Measurements from ENCODE around the gene RSPH3. TPM values are rescaled to one million over a fixed set of nuclear protein-coding genes. Genes with fewer than 3 reads are reported as not detected.
"Not testable (repeated sequence)": the region's sequence is repeated elsewhere in the genome, so short reads cannot be mapped to it uniquely, and the experiment has no call there.

RSPH3 gene
- total RNA-seq, 1 experiment from 2014 or later, result 4.2 TPM

DNA sequence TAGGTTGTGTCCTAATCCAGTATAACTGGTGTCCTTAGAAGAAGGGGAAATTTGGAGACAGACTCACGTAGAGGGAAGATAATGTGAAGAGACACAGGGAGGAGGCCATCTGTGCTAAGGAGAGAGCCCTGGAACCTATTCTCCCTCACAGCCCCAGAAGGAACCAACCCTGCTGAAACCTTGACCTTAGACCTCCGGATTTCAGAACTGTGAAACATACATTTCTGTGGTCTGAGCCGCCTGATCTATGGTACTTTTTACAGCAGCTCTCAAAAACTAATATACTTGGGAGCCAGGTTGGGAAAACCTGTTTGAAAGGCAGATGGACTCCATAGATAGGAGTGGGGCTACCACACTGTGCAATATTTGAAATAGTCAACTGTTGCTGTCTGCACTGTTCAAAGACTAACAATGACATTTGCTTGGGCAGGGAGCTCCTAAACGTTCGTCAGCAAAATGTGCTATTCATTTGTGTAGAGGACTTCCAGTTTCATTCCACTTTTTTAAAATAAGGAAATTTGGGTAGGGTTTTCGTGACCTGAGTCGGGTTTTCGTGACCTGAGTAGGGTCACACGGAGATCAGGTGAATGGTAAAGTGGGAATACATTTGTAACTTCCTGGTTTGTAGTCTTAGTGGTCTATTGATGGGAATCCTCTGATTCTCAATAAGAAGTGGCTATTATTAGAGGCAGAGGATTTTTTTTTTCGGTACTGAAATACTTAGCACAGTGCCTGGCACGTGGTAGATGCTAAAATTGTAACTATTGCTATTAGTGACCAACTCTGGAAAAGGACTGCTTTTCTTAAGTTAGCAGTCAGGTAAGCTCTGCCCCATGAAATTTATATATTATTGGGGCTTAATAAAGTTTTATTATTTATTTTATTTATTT is 33.4 kb upstream of the RSPH3 start:
- DNase-seq (ENCODE audit: low read depth), result no peak
- in situ Hi-C loops (cut with HindIII; ENCODE audit: low pct_unique_long_range_greater_than_20kb, low sequenced_read_pairs), result no loop called here

DNA sequence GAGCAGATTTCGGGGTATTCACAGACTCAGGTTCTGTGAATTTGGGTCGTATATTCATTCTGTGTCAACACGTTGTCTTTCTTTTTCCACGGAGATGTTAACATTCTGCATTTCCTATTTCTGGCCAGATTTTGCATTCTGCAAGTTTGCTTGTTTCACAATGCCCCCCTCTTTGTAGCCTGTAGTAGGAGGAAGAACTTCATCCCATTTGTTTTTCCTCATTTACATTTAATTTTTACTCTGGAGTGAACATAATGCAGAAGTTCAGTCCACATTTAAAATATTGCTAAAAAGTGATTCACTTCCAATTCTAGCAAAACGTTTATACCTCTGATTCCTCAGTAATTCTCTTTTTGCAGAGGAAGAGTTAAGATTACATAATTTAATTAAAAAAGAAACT is 31.8 kb upstream of the RSPH3 start:
- no peak for DNase-seq (ENCODE audit: low read depth)
- in situ Hi-C loops (cut with HindIII; ENCODE audit: low pct_unique_long_range_greater_than_20kb, low sequenced_read_pairs), result no loop called here

DNA sequence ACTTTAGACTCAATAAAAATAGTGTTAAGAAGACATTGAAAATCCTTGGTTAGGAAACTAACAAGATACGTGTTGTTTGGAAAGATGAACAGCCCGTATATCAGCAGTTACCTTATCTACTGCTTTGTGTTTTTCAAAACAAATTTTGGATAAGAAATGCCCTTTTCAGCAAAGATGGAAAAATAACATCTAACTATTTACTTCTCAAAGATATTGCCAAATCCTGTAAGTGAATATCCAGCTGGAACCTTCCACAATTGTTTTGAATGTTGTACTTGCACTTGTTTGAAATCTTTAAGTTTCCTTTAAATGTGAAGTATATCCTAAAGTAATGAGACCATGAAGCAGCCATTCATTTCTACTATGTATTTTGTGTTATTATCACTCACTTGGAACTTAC is 30.2 kb upstream of the RSPH3 start:
- in situ Hi-C loops (cut with HindIII; ENCODE audit: low pct_unique_long_range_greater_than_20kb, low sequenced_read_pairs), result no loop called here

DNA sequence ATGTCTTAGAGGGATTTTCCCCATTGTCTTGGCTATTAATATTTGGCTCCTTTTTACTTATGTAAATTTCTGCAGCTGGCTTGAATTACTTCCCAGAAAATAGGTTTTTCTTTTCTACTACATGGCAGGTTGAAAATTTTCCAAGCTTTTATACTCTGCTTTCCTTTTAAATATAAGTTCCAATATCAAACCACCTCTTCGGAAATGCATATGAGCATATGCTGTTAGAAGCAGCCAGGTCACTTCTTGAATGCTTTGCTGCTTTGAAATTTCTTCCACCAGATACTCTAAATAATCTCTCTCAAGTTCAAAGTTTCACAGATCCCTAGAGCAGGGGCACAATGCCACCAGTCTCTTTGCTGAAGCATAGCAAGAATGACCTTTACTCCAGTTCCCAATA is 25.2 kb upstream of the RSPH3 start:
- DNase-seq (ENCODE audit: low read depth); in situ Hi-C loops (cut with HindIII; ENCODE audit: low pct_unique_long_range_greater_than_20kb, low sequenced_read_pairs): not testable (repeated sequence)

More for the DNA sequence above, 30.2 kb upstream of the RSPH3 start:
- DNase-seq (ENCODE audit: low read depth), result no peak

DNA sequence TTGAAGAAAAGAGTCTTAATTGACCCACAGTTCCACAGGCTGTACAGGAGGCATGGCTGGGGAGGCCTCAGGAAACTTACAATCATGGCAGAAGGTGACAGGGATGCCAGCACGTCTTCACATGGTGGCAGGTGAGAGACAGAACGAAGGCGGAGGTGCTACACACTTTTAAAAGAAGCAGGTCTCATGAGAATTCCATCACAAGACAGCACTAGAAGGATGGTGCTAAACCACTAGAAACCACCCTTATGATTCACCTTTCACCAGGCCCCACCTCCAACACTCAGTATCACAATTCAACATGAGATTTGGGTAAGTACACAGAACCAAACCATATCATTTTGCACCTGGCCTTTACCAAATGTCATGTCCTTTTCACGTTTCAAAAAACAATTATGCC is 23.9 kb upstream of the RSPH3 start:
- in situ Hi-C loops (cut with HindIII; ENCODE audit: low pct_unique_long_range_greater_than_20kb, low sequenced_read_pairs), result no loop called here
- no peak for DNase-seq (ENCODE audit: low read depth)

DNA sequence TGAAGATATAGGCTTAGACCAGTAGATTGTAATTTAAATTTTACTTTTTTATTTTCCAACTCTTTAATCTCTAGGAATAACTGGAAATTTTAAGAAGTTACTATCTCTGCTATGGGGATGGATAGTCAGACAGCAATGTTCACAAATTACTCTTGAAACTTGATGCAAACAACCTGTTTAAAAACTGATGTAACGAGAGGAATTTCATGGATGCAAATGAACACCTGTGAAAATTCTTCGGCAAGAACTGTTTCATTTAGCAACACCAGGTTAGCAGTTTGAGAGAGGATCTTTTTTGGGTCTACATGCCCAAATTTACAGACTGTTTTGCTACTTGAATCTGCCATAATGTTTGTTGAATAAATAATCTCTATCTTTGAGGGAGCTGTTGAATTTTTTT is 20.0 kb upstream of the RSPH3 start:
- in situ Hi-C loops (cut with HindIII; ENCODE audit: low pct_unique_long_range_greater_than_20kb, low sequenced_read_pairs), result no loop called here
- no peak for DNase-seq (ENCODE audit: low read depth)

DNA sequence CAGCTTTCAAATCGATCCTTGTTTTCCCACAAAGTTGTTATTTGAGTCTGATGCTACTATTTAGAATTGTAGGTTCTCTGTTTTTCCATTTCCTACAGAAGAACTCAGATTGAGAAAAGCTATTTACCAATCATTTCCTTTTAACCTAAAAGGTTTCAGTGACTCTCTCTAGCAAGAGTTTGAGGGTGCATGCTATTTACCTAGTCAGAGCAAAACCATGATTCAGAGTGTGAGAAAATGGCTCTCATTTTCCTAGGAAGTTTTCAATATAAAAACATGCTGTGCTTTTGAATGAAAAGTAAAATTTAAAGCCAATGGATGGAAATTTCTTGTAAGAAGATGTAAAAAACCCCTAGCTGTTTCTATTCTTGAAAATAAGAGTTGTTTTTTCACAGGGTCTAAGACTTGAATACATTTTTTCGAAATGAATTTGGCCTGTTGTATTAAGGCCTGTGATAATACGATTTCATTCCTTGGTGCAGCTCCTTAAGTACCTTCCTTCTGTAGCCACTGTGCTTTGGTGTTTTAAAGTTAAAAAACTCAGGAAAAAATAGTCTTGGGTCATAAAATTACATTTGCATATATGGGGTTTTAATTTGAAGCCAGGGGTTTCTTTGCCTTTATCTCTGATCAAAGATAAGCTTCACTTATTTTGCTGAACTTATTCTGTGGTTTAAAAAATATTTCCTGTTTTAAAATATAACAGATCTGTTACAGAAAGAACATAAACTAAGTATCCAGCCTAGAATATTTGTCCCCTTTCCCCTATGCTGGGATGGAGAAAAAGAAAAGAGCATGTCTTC is 18.0 kb upstream of the RSPH3 start:
- no peak for DNase-seq (ENCODE audit: low read depth)
- in situ Hi-C loops (cut with HindIII; ENCODE audit: low pct_unique_long_range_greater_than_20kb, low sequenced_read_pairs), result no loop called here

DNA sequence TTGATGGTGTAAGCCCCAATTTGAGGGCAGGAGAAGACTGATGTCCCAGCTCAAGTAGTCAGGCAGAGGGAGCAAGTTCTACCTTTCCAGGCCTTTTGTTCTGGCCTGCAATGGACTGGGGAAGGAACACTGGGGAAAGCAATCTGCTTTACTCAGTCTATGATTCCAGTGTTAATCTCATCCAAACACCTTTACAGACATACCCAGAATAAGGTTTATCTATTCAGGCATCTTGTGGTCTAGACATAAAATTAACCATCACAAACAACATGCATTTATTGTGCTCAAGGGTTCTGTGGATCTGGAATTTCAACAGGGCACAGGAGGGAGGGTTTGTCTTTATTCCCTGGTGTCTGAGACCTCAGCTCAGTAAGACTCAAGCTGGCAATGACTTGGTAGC is 14.4 kb upstream of the RSPH3 start:
- in situ Hi-C loops (cut with HindIII; ENCODE audit: low pct_unique_long_range_greater_than_20kb, low sequenced_read_pairs), result no loop called here
- DNase-seq (ENCODE audit: low read depth), result no peak

DNA sequence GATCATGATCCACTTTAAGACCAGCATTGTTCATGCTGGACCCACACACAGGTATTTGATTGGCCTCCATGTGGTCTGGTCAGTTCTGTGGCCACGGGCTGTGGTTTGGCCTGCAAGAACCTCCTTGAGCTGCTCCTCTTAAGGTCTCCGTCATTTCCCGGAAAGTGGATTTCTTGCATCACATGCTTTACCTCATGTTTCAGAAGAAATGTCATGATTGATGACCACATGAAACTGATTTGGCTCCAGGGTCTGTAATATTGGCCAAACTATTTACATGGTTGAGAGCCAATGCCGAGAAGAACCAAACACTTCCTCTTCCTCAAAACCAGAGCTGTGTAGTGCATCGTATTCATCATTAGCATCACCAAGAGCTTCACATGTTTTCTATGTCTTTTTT is 13.2 kb upstream of the RSPH3 start:
- in situ Hi-C loops (cut with HindIII; ENCODE audit: low pct_unique_long_range_greater_than_20kb, low sequenced_read_pairs), result no loop called here

DNA sequence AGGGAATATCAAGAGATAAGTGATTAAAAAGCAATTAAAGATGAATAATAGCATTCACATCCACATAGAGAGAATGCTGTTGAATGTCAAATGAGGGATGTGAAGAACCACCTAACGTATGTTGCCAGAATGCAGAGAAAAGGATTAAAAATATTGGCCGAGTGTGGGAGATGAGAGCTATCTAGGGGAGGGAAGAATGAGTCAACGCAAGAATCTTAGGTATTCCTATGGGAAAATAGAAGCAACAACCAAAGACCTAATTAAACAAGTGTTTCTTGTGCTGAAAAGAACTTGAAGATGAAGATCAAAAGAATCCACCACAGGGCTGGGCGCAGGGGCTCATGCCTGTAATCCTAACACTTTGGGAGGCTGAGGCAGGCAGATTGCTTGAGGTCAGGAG is 12.2 kb upstream of the RSPH3 start:
- no peak for DNase-seq (ENCODE audit: low read depth)
- in situ Hi-C loops (cut with HindIII; ENCODE audit: low pct_unique_long_range_greater_than_20kb, low sequenced_read_pairs), result no loop called here

More for the DNA sequence above, 13.2 kb upstream of the RSPH3 start:
- DNase-seq (ENCODE audit: low read depth), result no peak

DNA sequence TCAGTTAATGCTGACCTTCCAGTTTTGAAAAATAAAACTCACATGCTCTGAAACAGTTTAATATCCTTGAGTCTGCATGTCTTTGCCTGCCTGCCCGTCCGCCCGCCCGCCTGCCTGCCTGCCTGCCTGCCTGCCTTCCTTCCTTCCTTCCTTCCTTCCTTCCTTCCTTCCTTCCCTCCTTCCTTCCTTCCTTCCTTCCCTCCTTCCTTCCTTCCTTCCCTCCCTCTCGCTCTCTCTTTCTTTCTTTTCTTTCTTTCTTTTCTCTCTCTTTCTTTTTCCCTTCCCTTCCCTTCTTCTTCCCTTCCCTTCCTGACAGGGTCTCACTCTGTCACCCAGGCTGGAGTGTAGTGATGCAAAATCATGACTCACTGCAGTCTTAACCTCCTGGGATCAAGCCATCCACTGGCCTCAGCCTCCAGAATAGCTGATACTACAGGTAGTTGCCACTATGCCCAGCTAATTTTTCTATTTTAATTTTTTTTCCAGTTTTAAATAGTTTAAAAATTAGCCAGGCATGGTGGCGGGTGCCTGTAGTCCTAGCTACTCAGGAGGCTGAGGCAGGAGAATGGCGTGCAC is 10.1 kb upstream of the RSPH3 start:
- DNase-seq (ENCODE audit: low read depth); in situ Hi-C loops (cut with HindIII; ENCODE audit: low pct_unique_long_range_greater_than_20kb, low sequenced_read_pairs): not testable (repeated sequence)

DNA sequence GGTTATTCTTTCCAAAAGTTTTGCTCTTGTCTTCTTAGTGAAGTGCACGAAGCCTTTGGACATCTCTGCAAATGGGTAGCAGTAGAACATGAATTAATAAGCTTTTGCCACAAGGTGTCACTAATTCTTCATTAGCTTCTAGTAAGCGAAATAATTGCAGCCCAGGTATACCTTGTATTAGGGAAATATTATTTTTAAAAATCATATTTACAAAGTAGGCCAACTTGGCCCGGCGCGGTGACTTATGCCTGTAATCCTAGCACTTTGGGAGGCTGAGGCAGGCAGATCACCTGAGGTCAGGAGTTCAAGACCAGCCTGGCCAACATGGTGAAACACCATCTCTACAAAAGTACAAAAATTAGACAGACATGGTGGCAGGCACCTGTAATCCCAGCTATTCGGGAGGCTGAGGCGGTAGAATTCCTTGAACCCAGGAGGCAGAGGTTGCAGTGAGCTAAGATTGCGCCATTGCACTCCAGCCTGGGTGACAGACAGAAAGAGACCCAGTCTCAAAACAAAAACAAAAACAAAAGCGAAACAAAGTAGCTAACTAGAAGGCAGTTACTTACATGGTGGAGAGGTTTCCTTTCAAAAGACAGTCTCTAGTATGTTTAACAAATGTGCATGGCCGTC is 8.8 kb upstream of the RSPH3 start:
- in situ Hi-C loops (cut with HindIII; ENCODE audit: low pct_unique_long_range_greater_than_20kb, low sequenced_read_pairs), result no loop called here
- DNase-seq (ENCODE audit: low read depth), result no peak

DNA sequence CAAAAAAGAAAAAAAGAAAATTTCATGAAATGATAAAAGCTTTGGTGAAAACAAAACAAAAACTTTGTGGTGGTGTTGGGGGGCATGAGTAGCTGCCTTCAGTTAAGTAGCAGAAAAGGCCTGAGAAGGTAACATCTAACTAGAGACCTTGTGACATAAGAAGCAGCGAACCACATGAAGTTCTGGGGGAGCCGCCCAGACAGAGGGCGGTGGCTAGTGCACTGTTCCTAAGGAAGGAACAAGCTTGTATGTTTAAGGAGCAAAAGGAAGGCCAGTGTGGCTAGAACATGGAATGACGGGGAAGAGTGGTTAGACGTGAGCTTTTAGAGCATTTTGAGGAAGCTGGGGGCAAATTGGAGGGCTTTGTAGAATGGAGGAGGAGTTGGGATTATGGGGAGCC is 7.5 kb upstream of the RSPH3 start:
- DNase-seq (ENCODE audit: low read depth), result no peak
- in situ Hi-C loops (cut with HindIII; ENCODE audit: low pct_unique_long_range_greater_than_20kb, low sequenced_read_pairs), result no loop called here

DNA sequence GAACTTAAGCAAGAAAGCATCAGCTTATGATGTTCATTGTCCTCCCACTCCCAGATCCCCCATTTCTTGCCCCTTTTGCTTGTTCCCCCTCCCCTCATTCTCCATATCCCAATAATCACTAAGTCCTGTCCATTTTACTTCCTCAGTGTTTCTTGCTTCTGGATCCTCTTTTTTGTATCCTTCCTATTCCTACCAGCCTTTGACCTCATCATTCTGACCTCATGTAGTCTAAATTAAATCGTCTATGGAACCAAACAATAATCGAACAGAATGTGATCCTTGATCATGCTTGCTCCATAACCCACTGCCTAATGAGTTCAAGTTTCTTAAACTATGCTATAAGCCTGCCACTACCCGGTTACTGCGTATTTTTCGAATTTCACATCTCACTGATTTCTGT is 5.4 kb upstream of the RSPH3 start:
- in situ Hi-C loops (cut with HindIII; ENCODE audit: low pct_unique_long_range_greater_than_20kb, low sequenced_read_pairs), result no loop called here
- no peak for DNase-seq (ENCODE audit: low read depth)

DNA sequence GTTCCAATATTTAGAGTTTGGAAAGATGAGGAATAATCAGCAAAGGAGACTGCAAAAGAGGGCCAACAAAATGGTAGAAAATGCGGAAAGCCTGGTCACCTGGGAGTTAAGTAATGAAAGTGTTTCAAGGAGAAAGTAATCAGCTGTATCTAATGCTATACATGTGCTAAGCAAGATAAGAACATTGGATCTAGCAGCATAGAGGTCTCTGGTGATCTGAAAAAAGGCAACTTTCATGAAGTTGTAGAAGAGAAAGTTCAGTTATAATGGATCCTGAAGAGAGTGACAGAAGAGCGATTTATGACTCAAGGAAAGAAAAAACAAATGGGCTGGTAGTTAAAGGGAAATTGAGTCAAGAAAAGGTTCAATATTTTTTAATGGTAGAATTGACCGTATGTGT is 4.6 kb upstream of the RSPH3 start:
- in situ Hi-C loops (cut with HindIII; ENCODE audit: low pct_unique_long_range_greater_than_20kb, low sequenced_read_pairs), result no loop called here

DNA sequence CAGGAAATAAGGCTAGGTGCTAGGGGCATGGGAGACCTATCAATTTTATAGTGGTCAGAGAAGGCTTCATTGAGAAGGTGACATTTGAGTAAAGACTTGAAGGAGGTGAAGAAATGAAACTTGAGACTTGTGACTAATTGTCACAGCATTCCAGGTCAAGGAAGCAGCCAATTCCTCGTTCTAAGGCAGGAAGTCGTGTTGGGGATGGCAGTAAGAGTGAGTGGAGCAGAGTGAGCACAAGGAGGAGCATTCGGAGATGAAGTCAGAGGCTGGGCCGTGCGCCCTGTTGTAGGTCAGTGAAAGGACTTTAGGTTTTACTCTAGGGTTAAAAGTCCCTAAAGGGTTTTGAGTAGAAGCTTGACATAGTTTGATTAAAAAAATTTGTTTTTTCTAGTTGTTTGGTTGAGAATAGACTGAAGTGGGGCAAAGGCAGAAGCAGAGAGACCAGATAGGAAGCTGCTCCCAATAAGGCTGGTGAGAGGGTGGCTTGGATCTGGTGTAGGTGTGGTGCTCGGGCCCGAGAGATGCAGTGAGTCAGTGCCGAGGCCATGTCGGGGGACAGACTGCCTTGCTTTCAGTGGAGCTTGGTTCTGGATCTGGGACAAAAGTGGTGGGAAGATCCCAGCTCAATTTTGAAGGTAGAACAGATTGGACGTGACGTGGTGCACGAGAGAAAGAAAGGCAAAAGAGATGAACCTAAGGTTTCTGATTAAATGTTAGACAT is 2.6 kb upstream of the RSPH3 start:
- peak; percentile 42 for DNase-seq (ENCODE audit: low read depth)
- in situ Hi-C loops (cut with HindIII; ENCODE audit: low pct_unique_long_range_greater_than_20kb, low sequenced_read_pairs), result no loop called here

More for the DNA sequence above, 4.6 kb upstream of the RSPH3 start:
- no peak for DNase-seq (ENCODE audit: low read depth)

DNA sequence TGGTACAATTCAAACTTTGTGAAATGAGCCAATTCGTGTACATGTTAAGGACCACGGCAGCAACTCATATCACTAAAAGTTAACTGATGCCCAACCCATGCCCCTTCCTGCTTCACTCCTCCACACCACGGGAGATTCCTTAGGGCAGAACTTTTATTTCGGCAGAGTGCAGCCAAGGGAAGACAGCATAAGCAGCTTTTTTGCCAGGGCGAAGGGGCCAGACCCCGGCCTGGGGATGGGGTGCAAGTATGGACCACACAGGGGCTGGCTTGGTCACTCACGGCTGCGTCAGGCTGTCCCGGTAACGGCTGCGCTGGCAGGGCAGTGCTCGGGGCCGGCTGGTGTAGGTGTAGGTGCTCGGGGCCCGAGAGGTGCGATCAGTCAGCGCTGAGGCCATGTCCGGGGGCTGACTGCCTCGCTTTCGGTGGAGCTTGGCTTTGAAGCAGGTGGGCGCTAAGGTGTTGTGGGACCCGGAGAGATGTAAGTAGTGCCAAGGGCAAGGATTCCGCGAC is 792 bp downstream of the RSPH3 start:
- no peak for DNase-seq (ENCODE audit: low read depth)
- in situ Hi-C loops (cut with HindIII; ENCODE audit: low pct_unique_long_range_greater_than_20kb, low sequenced_read_pairs), result no loop called here

DNA sequence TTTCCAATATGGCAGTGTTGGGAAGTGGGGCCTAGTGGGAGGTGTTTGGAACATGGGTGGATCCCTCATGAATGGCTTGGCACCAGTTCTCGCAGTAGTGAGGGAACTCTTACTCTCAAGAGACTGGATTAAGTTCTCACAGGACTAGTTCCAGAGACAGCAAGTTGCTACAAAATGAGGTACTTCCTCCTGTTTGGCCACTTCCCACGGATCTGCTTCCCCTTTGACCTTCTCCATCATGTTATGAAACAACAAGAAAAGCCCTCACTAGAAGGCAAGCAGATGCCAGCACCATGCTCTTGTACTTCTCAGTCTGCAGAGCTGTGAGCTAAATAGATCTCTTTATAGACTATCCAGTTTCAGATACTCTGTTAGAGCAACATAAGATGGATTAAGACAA is 3.1 kb downstream of the RSPH3 start:
- DNase-seq (ENCODE audit: low read depth), result no peak
- in situ Hi-C loops (cut with HindIII; ENCODE audit: low pct_unique_long_range_greater_than_20kb, low sequenced_read_pairs), result no loop called here
